MM.1S (cell line): ENCODE results near the gene HIBCH.

Experiments
- CTCF ChIP-seq: fragments of 300-600 bp; sonication (generic); IDR thresholded peaks from 2 replicates; pipeline ENCODE4 v1.5.1; 2016; ENCODE audit warnings: antibody characterized with exemption, low read length, mixed read lengths
- EZH2 ChIP-seq: fragments of 300-600 bp; sonication (generic); optimal IDR thresholded peaks from 2 replicates; pipeline ENCODE3; 2017; ENCODE audit warnings: low read depth, mild to moderate bottlenecking, antibody characterized with exemption, low read length, mixed read lengths
- EZH2phosphoT487 ChIP-seq: fragments of 300-600 bp; sonication (generic); IDR thresholded peaks from 2 replicates; pipeline ENCODE4 v1.6.1; 2018; ENCODE audit warnings: antibody characterized with exemption, low read length

- no peak for TF ChIP-seq CTCF
- no peak for TF ChIP-seq EZH2
- TF ChIP-seq EZH2phosphoT487, result no peak
Measured at GRCh38 chr2:190179754-190180312, 139.8 kb downstream of the HIBCH start.
